Measurements from ENCODE around the gene CBARP.
A peak's percentile ranks its signal among the peaks of the same experiment; 100 is the strongest.

CBARP gene

DNA sequence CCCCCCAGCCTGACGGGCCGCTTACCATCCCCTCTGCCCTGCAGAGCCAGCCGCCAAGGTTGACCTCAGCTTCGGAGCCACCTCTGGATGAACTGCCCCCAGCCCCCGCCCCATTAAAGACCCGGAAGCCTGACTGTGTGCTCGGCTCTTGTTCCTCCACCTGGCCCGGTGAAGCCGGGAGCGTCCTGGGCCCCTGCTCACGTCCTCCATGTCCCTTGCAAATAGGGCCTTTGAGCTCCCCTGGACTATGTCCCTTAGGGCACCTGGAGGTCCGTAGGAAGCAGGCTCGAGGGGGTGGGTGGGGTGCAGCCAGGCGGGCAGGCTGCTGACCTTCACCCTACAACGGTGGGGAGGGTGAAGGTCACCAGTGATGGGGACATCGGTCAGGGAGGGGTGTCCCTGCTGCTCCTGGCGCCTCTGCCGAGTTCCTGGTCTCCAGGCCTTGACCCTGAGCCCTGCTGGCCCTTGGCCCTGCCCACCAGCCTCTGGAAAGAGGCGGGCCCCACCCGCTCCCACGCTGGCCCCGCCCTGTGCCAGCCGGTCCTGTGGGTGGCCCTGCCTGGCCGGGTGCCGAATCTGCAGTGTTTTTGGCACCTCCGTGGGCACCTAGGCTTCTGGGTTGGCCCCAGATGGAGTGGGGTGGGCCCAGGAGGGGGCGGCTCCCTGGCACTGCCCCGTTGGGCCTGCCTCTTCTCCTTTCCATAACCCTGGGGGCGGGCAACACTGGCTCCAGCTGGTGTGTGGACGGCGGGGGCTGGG is 7.1 kb upstream of the CBARP start:
- in situ Hi-C loops (cut with HindIII; ENCODE audit: low pct_ligation_motif_present, low sequenced_read_pairs): loop anchor here (25.0 kb wide), 1 partner anchor 133 kb away; the partner anchor contains the start of gene GPX4
- no peak for DNase-seq
- Histone ChIP-seq H3K36me3 (replicated peaks) (peaks cover 2% of the 10 kb centered on the region), H3K27ac (no peak overlapping the region), H3K4me3 (ENCODE audit: low read depth, low read length) (no peak overlapping the region), H3K27me3 (replicated peaks) (no peaks in the 10 kb centered on the region)
- TF ChIP-seq, protein P1, sequence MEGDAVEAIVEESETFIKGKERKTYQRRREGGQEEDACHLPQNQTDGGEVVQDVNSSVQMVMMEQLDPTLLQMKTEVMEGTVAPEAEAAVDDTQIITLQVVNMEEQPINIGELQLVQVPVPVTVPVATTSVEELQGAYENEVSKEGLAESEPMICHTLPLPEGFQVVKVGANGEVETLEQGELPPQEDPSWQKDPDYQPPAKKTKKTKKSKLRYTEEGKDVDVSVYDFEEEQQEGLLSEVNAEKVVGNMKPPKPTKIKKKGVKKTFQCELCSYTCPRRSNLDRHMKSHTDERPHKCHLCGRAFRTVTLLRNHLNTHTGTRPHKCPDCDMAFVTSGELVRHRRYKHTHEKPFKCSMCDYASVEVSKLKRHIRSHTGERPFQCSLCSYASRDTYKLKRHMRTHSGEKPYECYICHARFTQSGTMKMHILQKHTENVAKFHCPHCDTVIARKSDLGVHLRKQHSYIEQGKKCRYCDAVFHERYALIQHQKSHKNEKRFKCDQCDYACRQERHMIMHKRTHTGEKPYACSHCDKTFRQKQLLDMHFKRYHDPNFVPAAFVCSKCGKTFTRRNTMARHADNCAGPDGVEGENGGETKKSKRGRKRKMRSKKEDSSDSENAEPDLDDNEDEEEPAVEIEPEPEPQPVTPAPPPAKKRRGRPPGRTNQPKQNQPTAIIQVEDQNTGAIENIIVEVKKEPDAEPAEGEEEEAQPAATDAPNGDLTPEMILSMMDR (IDR thresholded peaks at IDR 0.05; ENCODE audit: low read depth, low read length, missing control alignments): no peak

DNA sequence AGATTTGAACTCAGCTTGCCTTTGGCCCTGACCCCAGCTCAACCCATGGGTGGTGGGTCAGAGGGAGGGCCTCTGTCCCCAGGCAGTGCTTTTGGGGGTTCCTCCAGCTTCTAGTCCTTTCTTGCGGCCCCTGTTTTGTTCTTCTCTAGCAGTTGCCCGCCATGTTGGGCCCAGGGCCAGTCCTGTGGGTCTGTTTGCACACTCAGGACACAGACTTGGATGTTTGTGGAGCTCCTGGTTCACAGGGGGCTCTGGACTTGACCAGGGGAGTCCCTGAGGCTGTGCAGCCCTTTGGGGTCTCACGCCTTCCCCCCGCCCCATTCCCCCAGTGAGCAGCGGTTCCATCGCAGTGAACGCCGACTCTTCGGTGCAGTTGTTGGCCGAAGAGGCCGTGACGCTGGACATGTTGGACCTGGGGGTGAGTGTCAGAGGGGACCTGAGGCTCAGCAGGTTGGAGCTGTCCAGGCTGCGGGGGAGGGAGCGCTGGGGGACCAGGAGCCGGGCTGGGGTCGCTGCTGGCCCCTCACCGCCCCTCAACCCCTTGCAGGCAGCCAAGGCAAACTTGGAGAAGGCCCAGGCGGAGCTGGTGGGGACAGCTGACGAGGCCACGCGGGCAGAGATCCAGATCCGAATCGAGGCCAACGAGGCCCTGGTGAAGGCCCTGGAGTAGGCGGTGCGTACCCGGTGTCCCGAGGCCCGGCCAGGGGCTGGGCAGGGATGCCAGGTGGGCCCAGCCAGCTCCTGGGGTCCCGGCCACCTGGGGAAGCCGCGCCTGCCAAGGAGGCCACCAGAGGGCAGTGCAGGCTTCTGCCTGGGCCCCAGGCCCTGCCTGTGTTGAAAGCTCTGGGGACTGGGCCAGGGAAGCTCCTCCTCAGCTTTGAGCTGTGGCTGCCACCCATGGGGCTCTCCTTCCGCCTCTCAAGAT is 6.2 kb upstream of the CBARP start:
- Histone ChIP-seq H3K36me3 (replicated peaks) (no peaks in the 10 kb centered on the region), H3K27ac (no peak overlapping the region), H3K27me3 (replicated peaks) (no peaks in the 10 kb centered on the region), H3K4me3 (ENCODE audit: low read depth, low read length) (no peak overlapping the region)
- in situ Hi-C loops (cut with HindIII; ENCODE audit: low pct_ligation_motif_present, low sequenced_read_pairs): loop anchor here (25.0 kb wide), 1 partner anchor 132 kb away; the partner anchor contains the start of gene GPX4
- TF ChIP-seq, protein P1 (IDR thresholded peaks at IDR 0.05; ENCODE audit: low read depth, low read length, missing control alignments): peak; percentile 91
- peak; percentile 65 for DNase-seq

DNA sequence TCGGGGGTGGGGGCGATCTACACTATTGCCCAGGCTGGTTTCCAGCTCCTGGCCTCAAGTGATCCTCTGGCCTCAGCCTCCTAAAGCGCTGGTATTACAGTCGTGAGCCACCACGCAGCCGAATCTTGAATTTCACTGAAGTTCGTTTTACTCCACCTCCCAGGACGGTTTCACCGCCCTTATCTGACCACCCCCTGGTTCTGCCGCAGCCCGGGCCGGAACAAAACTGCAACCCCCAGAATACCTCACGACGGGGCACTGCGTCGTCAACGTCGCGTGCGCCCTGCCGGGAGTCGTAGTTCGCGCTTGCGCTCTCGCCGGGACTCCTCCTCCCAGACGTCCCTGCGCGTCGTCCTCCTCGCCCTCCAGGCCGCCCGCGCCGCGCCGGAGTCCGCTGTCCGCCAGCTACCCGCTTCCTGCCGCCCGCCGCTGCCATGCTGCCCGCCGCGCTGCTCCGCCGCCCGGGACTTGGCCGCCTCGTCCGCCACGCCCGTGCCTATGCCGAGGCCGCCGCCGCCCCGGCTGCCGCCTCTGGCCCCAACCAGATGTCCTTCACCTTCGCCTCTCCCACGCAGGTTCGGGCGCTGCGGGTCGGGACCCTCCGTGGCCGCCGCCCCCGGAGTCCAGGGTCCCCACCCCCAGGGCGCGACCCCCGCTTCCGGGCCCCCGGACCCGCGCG is 3.8 kb upstream of the CBARP start, which contains the start of gene ATP5F1D:
TSS of gene ATP5F1D (plus strand) at position 335 of the 679 bp plus-strand sequence. CDS start at position 435, 100 bp downstream.
- TF ChIP-seq, protein P1 (IDR thresholded peaks at IDR 0.05; ENCODE audit: low read depth, low read length, missing control alignments): no peak
- Histone ChIP-seq H3K36me3 (replicated peaks) (no peaks in the 10 kb centered on the region), H3K27me3 (replicated peaks) (no peaks in the 10 kb centered on the region), H3K27ac (peak within 1 kb of the TSS; percentile 52), H3K4me3 (ENCODE audit: low read depth, low read length) (peak within 1 kb of the TSS; percentile 72)
- in situ Hi-C loops (cut with HindIII; ENCODE audit: low pct_ligation_motif_present, low sequenced_read_pairs): loop anchor here (25.0 kb wide), 1 partner anchor 129 kb away; the partner anchor contains the start of gene GPX4
- peak; percentile 89 for DNase-seq

DNA sequence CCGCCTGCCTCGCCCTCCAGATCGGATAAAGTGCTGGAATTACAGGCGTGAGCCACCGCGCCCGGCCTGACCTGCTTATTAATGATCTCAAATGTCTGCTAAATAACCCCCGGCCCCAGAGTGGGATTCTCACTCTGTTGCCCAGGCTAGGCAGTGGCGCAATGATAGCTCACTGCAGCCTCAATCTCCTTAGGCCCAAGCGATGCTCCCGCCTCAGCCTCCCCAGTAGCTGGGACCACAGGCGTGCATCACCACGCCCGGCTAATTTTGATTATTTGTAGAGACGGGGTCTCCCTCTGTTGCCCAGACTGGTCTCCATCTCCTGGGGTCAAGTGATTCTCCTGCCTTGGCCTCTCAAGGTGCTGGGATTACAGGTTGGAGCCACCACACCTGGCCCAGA is 3.1 kb upstream of the CBARP start:
- no peak for DNase-seq
- in situ Hi-C loops (cut with HindIII; ENCODE audit: low pct_ligation_motif_present, low sequenced_read_pairs): loop anchor here (25.0 kb wide), 1 partner anchor 129 kb away; the partner anchor contains the start of gene GPX4
- Histone ChIP-seq H3K36me3 (replicated peaks) (no peaks in the 10 kb centered on the region), H3K27me3 (replicated peaks) (no peaks in the 10 kb centered on the region), H3K4me3 (ENCODE audit: low read depth, low read length) (no peak overlapping the region), H3K27ac (no peak overlapping the region)
- TF ChIP-seq, protein P1 (IDR thresholded peaks at IDR 0.05; ENCODE audit: low read depth, low read length, missing control alignments): no peak
